Smooth muscle cell (in vitro differentiated cells): ENCODE results near the gene ACAN. TPM values are rescaled to one million over a fixed set of nuclear protein-coding genes. Genes with fewer than 3 reads are reported as not detected.

Experiments used
- DNase-seq: peaks from one replicate; lab custom pipeline; 2025; ENCODE audit not compliant: unreplicated experiment; lab: John Stamatoyannopoulos, UW
- H2AFZ ChIP-seq: fragments of 200-600 bp; sonication (generic); 2 replicates; pipeline ENCODE4 v1.6.0; 2016; ENCODE audit warnings: antibody characterized with exemption, low read depth, mild to moderate bottlenecking
- H3F3A ChIP-seq: fragments of 200-600 bp; sonication (generic); 2 replicates; pipeline ENCODE4 v1.6.0; 2017; ENCODE audit warnings: antibody characterized with exemption, low read depth
- H3K27ac ChIP-seq: fragments of 200-600 bp; sonication (generic); 2 replicates; pipeline ENCODE4 v1.5.1; 2016; ENCODE audit warnings: low read depth, mild to moderate bottlenecking
- H3K27me3 ChIP-seq: fragments of 200-600 bp; sonication (generic); 2 replicates; pipeline ENCODE4 v1.6.1; 2016; ENCODE audit warnings: low read depth, mild to moderate bottlenecking
- H3K36me3 ChIP-seq: fragments of 200-600 bp; sonication (generic); 2 replicates; pipeline ENCODE4 v1.5.1; 2016; ENCODE audit warnings: low read depth
- H3K4me1 ChIP-seq: fragments of 200-600 bp; sonication (generic); 2 replicates; pipeline ENCODE4 v1.5.1; 2016; ENCODE audit warnings: low read depth
- H3K4me2 ChIP-seq: fragments of 200-600 bp; sonication (generic); 2 replicates; pipeline ENCODE4 v1.6.0; 2016; ENCODE audit warnings: mild to moderate bottlenecking
- H3K4me3 ChIP-seq: fragments of 200-600 bp; sonication (generic); 2 replicates; pipeline ENCODE4 v1.5.1; 2016; ENCODE audit warnings: mild to moderate bottlenecking
- H3K79me2 ChIP-seq: fragments of 200-600 bp; sonication (generic); 2 replicates; pipeline ENCODE4 v1.6.0; 2016; ENCODE audit warnings: low read depth, mild to moderate bottlenecking
- H3K9ac ChIP-seq: fragments of 200-600 bp; sonication (generic); 2 replicates; pipeline ENCODE4 v1.6.0; 2016; ENCODE audit warnings: low read depth
- H3K9me3 ChIP-seq: fragments of 200-600 bp; sonication (generic); replicated peaks from 2 replicates; pipeline ENCODE4 v1.5.1; 2016; ENCODE audit warnings: low read depth
- H4K20me1 ChIP-seq: fragments of 200-600 bp; sonication (generic); 2 replicates; pipeline ENCODE4 v1.6.0; 2016; ENCODE audit warnings: low read depth
- WGBS: methylation state at CpG from one replicate; pipeline ENCODE4 v1.1.7; 2016; ENCODE audit warnings: low lambda C conversion rate; 5-methylcytosine and 5-hydroxymethylcytosine counted together
- polyA plus RNA-seq: library from polyadenylated mRNA; unstranded; fragments of >200 nt; fragmentation: Nextera tagmentation; extraction: Ambion mirVana; gene quantifications from 2 replicates; pipeline ENCODE4 v1.2.1, GENCODE V29; 2016
- total RNA-seq: library from RNA; depleted of rRNA; stranded (reverse); fragments of >200 nt; gene quantifications from 2 replicates; pipeline ENCODE4 v1.2.3, GENCODE V29; 2014
- TF ChIP-seq, protein P1 (sequence below): fragments of 200-600 bp; sonication (generic); IDR thresholded peaks from 2 replicates; pipeline ENCODE4 v1.5.1; 2017; ENCODE audit warnings: borderline replicate concordance, mild to moderate bottlenecking, antibody characterized with exemption; ENCODE audit not compliant: insufficient read depth, poor library complexity, severe bottlenecking

Gene ACAN
- total and polyA plus RNA-seq, 2 experiments from 2014 or later: not detected

GRCh38 chr15:88832820-88833730 lies 29.8 kb downstream of the ACAN start:
- Histone ChIP-seq H3K9ac (no peak overlapping the region), H3K27me3 (no peaks in the 10 kb centered on the region), H3K27ac (no peak overlapping the region), H3K36me3 (no peaks in the 10 kb centered on the region), H3K9me3 (no peaks in the 10 kb centered on the region), H3K79me2 (no peaks in the 10 kb centered on the region), H2AFZ (no peak overlapping the region), H3K4me1 (no peaks in the 10 kb centered on the region), H3F3A (no peaks in the 10 kb centered on the region), H3K4me2 (no peak overlapping the region), H3K4me3 (no peak overlapping the region), H4K20me1 (no peaks in the 10 kb centered on the region)
- no peak for DNase-seq
- TF ChIP-seq, protein P1, sequence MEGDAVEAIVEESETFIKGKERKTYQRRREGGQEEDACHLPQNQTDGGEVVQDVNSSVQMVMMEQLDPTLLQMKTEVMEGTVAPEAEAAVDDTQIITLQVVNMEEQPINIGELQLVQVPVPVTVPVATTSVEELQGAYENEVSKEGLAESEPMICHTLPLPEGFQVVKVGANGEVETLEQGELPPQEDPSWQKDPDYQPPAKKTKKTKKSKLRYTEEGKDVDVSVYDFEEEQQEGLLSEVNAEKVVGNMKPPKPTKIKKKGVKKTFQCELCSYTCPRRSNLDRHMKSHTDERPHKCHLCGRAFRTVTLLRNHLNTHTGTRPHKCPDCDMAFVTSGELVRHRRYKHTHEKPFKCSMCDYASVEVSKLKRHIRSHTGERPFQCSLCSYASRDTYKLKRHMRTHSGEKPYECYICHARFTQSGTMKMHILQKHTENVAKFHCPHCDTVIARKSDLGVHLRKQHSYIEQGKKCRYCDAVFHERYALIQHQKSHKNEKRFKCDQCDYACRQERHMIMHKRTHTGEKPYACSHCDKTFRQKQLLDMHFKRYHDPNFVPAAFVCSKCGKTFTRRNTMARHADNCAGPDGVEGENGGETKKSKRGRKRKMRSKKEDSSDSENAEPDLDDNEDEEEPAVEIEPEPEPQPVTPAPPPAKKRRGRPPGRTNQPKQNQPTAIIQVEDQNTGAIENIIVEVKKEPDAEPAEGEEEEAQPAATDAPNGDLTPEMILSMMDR: no peak
- WGBS: 85% methylated on average over 12 of the region's 12 CpGs

- no peak overlapping the region for H3K9ac ChIP-seq
- no peak for DNase-seq
- H3K27ac ChIP-seq: no peak overlapping the region
- H3K79me2 ChIP-seq: no peaks in the 10 kb centered on the region
- H2AFZ ChIP-seq: no peak overlapping the region
- H3F3A ChIP-seq: no peaks in the 10 kb centered on the region
- no peak overlapping the region for H3K4me2 ChIP-seq
- H3K36me3 ChIP-seq: no peaks in the 10 kb centered on the region
- no peak overlapping the region for H3K4me3 ChIP-seq
- no peaks in the 10 kb centered on the region for H3K27me3 ChIP-seq
- no peaks in the 10 kb centered on the region for H3K4me1 ChIP-seq
- H3K9me3 ChIP-seq: no peaks in the 10 kb centered on the region
- 66% methylated on average over 8 of the region's 8 CpGs for WGBS
- no peaks in the 10 kb centered on the region for H4K20me1 ChIP-seq
- TF ChIP-seq, protein P1: no peak
Observed at GRCh38 chr15:88833731-88834100, 30.5 kb downstream of the ACAN start.

DNA sequence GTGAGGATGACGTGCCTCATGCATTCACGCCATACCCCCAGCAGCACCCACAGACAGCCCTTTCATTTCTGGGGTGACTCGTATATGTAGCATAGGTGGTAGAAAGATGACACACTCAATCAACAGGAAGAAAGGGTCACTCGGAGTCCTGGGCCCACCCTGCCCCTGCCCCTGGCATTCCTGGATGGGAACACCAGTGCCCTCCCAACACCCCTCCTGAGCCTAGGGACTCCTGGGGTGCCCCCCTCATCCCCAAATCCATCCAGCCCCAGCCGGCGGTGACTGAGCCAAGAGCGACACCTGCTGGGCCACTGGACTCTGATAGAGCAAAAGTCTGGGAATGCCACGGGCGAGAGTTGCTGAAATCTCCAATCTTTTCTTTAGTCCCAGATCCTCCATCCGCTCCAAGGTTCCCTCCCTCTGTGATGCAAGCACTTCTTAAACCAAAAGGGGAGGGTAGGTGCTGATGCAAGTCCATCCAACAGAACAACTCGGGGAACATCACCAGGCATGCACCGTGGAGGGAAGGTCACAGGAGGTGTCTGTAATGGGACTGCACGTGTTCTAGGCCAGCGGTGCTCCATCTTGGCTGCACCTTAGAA lies 31.1 kb downstream of the ACAN start:
- 49% methylated on average over 13 of the region's 14 CpGs for WGBS
- Histone ChIP-seq H2AFZ (no peak overlapping the region), H3K27ac (no peak overlapping the region), H3K36me3 (no peaks in the 10 kb centered on the region), H3K27me3 (no peaks in the 10 kb centered on the region), H3K4me2 (no peak overlapping the region), H3F3A (no peaks in the 10 kb centered on the region), H3K79me2 (no peaks in the 10 kb centered on the region), H3K9me3 (no peaks in the 10 kb centered on the region), H3K4me1 (no peaks in the 10 kb centered on the region), H4K20me1 (no peaks in the 10 kb centered on the region), H3K9ac (no peak overlapping the region), H3K4me3 (no peak overlapping the region)
- DNase-seq: peak; percentile 11
- TF ChIP-seq, protein P1: peak; percentile 70

DNA sequence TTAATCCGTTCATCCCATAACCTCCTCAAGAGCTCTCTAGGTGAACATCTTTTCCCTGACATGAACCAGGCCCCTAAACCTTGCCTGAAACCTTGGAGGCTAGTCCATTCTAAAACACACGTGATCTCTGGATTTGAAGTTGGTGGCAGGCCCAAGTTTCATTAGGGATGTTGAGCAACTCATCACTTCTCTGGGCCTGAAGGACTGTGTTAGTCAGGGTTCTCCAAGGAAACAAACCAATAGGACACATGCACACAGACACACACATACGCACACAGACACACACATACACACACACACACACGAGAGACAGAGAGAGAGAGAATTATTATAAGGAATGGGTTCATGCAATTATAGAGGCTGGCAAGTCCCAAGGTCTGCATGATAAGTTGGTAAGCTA lies 31.9 kb downstream of the ACAN start:
- 90% methylated on average over 4 of the region's 4 CpGs for WGBS
- no peaks in the 10 kb centered on the region for H3K9me3 ChIP-seq
- H4K20me1 ChIP-seq: no peaks in the 10 kb centered on the region
- no peak overlapping the region for H2AFZ ChIP-seq
- TF ChIP-seq, protein P1: no peak
- no peaks in the 10 kb centered on the region for H3K27me3 ChIP-seq
- DNase-seq: no peak
- H3K9ac ChIP-seq: no peak overlapping the region
- H3F3A ChIP-seq: no peaks in the 10 kb centered on the region
- no peaks in the 10 kb centered on the region for H3K79me2 ChIP-seq
- no peak overlapping the region for H3K27ac ChIP-seq
- no peaks in the 10 kb centered on the region for H3K4me1 ChIP-seq
- H3K36me3 ChIP-seq: no peaks in the 10 kb centered on the region
- no peak overlapping the region for H3K4me3 ChIP-seq
- H3K4me2 ChIP-seq: no peak overlapping the region
